Measurements from ENCODE around the gene C12orf60.

GRCh38 chr12:14765398-14765797 lies 38.1 kb upstream of the C12orf60 start:
- TF ChIP-seq, protein P1, sequence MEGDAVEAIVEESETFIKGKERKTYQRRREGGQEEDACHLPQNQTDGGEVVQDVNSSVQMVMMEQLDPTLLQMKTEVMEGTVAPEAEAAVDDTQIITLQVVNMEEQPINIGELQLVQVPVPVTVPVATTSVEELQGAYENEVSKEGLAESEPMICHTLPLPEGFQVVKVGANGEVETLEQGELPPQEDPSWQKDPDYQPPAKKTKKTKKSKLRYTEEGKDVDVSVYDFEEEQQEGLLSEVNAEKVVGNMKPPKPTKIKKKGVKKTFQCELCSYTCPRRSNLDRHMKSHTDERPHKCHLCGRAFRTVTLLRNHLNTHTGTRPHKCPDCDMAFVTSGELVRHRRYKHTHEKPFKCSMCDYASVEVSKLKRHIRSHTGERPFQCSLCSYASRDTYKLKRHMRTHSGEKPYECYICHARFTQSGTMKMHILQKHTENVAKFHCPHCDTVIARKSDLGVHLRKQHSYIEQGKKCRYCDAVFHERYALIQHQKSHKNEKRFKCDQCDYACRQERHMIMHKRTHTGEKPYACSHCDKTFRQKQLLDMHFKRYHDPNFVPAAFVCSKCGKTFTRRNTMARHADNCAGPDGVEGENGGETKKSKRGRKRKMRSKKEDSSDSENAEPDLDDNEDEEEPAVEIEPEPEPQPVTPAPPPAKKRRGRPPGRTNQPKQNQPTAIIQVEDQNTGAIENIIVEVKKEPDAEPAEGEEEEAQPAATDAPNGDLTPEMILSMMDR (IDR thresholded peaks at IDR 0.05; ENCODE audit: insufficient read depth, low read depth, low read length) = no peak
- no peak for TF ChIP-seq EZH2 (IDR thresholded peaks at IDR 0.05; ENCODE audit: insufficient read depth, low read length)

Measured in astrocyte (in vitro differentiated cells and primary cell).